HepG2 (cell line): ENCODE measurements around the gene EVA1C. TPM values are rescaled to one million over a fixed set of nuclear protein-coding genes. Genes with fewer than 3 reads are reported as not detected.

ENCODE experiments used
- FOXK2 ChIP-seq: fragments of 450-650 bp; IDR thresholded peaks from 2 replicates; pipeline ENCODE4 v1.6.1; 2016
- HBP1 ChIP-seq: IDR thresholded peaks from 2 replicates; pipeline ENCODE4 v1.6.1; 2016; ENCODE audit warnings: low read depth, control low read depth
- HNF4A ChIP-seq: sonication (generic); formaldehyde crosslinking; IDR thresholded peaks from 2 replicates; pipeline ENCODE4 v1.4.0; 2020; ENCODE audit warnings: missing genetic modification reagents
- MAZ ChIP-seq, 2 experiments: sonication (generic) in 1 of 2; formaldehyde crosslinking in 1 of 2; IDR thresholded peaks; 2 replicates each; pipeline versions ENCODE4 v1.5.0 to v1.6.1; 2012 to 2020; ENCODE audit warnings: low read depth in 2 of 2, mild to moderate bottlenecking in 2 of 2, borderline replicate concordance in 1 of 2, improper control_type of control experiment in 1 of 2, low read length in 1 of 2, missing genetic modification reagents in 1 of 2, moderate library complexity in 1 of 2
- NKX3-1 ChIP-seq: sonication (generic); formaldehyde crosslinking; IDR thresholded peaks from 2 replicates; pipeline ENCODE4 v1.5.0; 2020; ENCODE audit warnings: missing genetic modification reagents
- PRDM10 ChIP-seq: sonication (generic); formaldehyde crosslinking; IDR thresholded peaks from 2 replicates; pipeline ENCODE4 v1.4.0; 2020; ENCODE audit warnings: low read depth, missing genetic modification reagents
- SRY ChIP-seq: sonication (generic); formaldehyde crosslinking; IDR thresholded peaks from 2 replicates; pipeline ENCODE4 v1.8.0; 2022; ENCODE audit warnings: mild to moderate bottlenecking, missing genetic modification reagents
- TFE3 ChIP-seq: IDR thresholded peaks from 2 replicates; pipeline ENCODE4 v1.6.1; 2016
- ZBTB25 ChIP-seq: IDR thresholded peaks from 2 replicates; pipeline ENCODE4 v1.6.1; 2018; ENCODE audit warnings: missing genetic modification reagents
- ZEB1 ChIP-seq: IDR thresholded peaks from 2 replicates; pipeline ENCODE4 v1.6.1; 2012; ENCODE audit warnings: mild to moderate bottlenecking, low read depth, inconsistent platforms; ENCODE audit not compliant: insufficient replicate concordance
- ZNF121 ChIP-seq: sonication (generic); formaldehyde crosslinking; IDR thresholded peaks from 2 replicates; pipeline ENCODE4 v1.5.0; 2020; ENCODE audit warnings: mild to moderate bottlenecking, missing genetic modification reagents
- ZNF446 ChIP-seq: sonication (generic); formaldehyde crosslinking; IDR thresholded peaks from 2 replicates; pipeline ENCODE4 v1.5.0; 2020; ENCODE audit warnings: mild to moderate bottlenecking, missing genetic modification reagents
- ZNF557 ChIP-seq: sonication (generic); formaldehyde crosslinking; IDR thresholded peaks from 2 replicates; pipeline ENCODE4 v1.4.0; 2020; ENCODE audit warnings: missing genetic modification reagents
- ZNF687 ChIP-seq: sonication (generic); formaldehyde crosslinking; IDR thresholded peaks from 2 replicates; pipeline ENCODE4 v1.5.1; 2020; ENCODE audit warnings: mild to moderate bottlenecking, missing genetic modification reagents, moderate library complexity
- polyA plus RNA-seq, 8 experiments: library from polyadenylated mRNA; depleted of rRNA in 3 of 8; stranded (reverse) in 7 of 8; unstranded in 1 of 8; fragments of >200 nt; fragmentation: Illumina TruSeq in 4 of 8; extraction: Trizol in 4 of 8; gene quantifications; 2 replicates each; pipeline versions ENCODE4 v1.2.1 to v1.2.3, GENCODE V29; 2011 to 2016; ENCODE audit warnings: low read depth in 4 of 8, missing spikeins in 1 of 8, mixed read lengths in 1 of 8; ENCODE audit not compliant: insufficient read depth in 1 of 8
- total RNA-seq, 5 experiments: library from RNA; depleted of rRNA; stranded (reverse); fragments of >200 nt; fragmentation: Illumina TruSeq; extraction: Trizol; gene quantifications; 2 replicates each; pipeline ENCODE4 v1.2.3, GENCODE V29; 2016; ENCODE audit warnings: low read depth in 1 of 5

EVA1C gene
- total and polyA plus RNA-seq, 2 of the 13 experiments (the other 11 are each of a cell fraction or from before 2014, with no cell fraction given): 0.29 to 0.34 TPM

- TF ChIP-seq TFE3 (CRISPR knock-in tag) (no peak), NKX3-1 (no peak), FOXK2 (no peak), ZBTB25 (CRISPR knock-in tag) (no peak), HNF4A (CRISPR knock-in tag) (no peak), SRY (CRISPR knock-in tag) (no peak), ZNF687 (CRISPR knock-in tag) (peak; percentile 72; the same call in 1 of the 2 replicates), ZEB1 (no peak), HBP1 (CRISPR knock-in tag) (no peak), ZNF121 (CRISPR knock-in tag) (peak; percentile 88), PRDM10 (no peak), ZNF446 (no peak), ZNF557 (CRISPR knock-in tag) (no peak), MAZ (IDR thresholded peaks at IDR 0.05; ENCODE audit: borderline replicate concordance, low read depth, low read length) (no peak), MAZ (CRISPR knock-in tag; IDR thresholded peaks at IDR 0.05; ENCODE audit: low read depth) (peak; percentile 19; the same call in 1 of the 2 replicates)
These were observed at the start of gene EVA1C (continued) for GRCh38 chr21:32412162-32413014.
